HL-60 (cell line): ENCODE data around the gene IFNGR1.
A peak's percentile ranks its signal among the peaks of the same experiment; 100 is the strongest.

Source experiments
- DNase-seq, 2 experiments: peaks; one replicate each; pipeline ENCODE4 v3.0.0-alpha.2; 2010 to 2020; ENCODE audit warnings: low read depth in 1 of 2, low spot score in 1 of 2
- H3K27ac ChIP-seq: fragments of 250-450 bp; sonication (Bioruptor Pico); replicated peaks from 2 replicates; pipeline ENCODE4 v1.5.1; 2020; ENCODE audit warnings: mild to moderate bottlenecking, moderate library complexity
- H3K27me3 ChIP-seq: fragments of 250-450 bp; sonication (Bioruptor Pico); 2 replicates; pipeline ENCODE4 v1.5.1; 2021; ENCODE audit warnings: mild to moderate bottlenecking, moderate library complexity; ENCODE audit not compliant: insufficient read depth, poor library complexity, severe bottlenecking
- H3K4me3 ChIP-seq: replicated peaks from 2 replicates; pipeline ENCODE4 v1.5.1; 2011; ENCODE audit warnings: mild to moderate bottlenecking, control low read depth, low read length; ENCODE audit not compliant: insufficient read depth
- CTCF ChIP-seq: IDR thresholded peaks from one replicate; pipeline ENCODE4 v1.5.1; 2011; ENCODE audit warnings: low read length, control low read depth, inconsistent platforms; ENCODE audit not compliant: insufficient read depth
- GABPA ChIP-seq: IDR thresholded peaks from 2 replicates; pipeline ENCODE4 v1.6.1; 2012; ENCODE audit warnings: low read depth
- POLR2AphosphoS5 ChIP-seq: IDR thresholded peaks from 2 replicates; pipeline ENCODE4 v1.6.1; 2012; ENCODE audit warnings: low read depth
- REST ChIP-seq: IDR thresholded peaks from 2 replicates; pipeline ENCODE4 v1.6.1; 2012; ENCODE audit warnings: low read depth; ENCODE audit not compliant: insufficient replicate concordance
- SPI1 ChIP-seq: IDR thresholded peaks from 2 replicates; pipeline ENCODE4 v1.6.1; 2012; ENCODE audit warnings: low read depth, mild to moderate bottlenecking, borderline replicate concordance

The IFNGR1 gene

GRCh38 chr6:137170266-137171052 is 48.7 kb downstream of the IFNGR1 start:
- H3K27me3 ChIP-seq: no peaks in the 10 kb centered on the region
- TF ChIP-seq SPI1 (no peak), CTCF (no peak), REST (no peak), POLR2AphosphoS5 (no peak), GABPA (no peak)
- DNase-seq: no peak
- H3K4me3 ChIP-seq: no peak overlapping the region
- H3K27ac ChIP-seq: no peak overlapping the region

GRCh38 chr6:137167702-137168377 is 51.3 kb downstream of the IFNGR1 start:
- Histone ChIP-seq H3K27ac (no peak overlapping the region), H3K27me3 (no peaks in the 10 kb centered on the region), H3K4me3 (no peak overlapping the region)
- TF ChIP-seq CTCF (no peak), GABPA (no peak), REST (no peak)
- no peak for DNase-seq

GRCh38 chr6:137166247-137167098 is 52.7 kb downstream of the IFNGR1 start:
- H3K4me3 ChIP-seq: no peak overlapping the region
- peak overlapping the region; percentile 53 for H3K27ac ChIP-seq
- DNase-seq: peak in 1 of 2 experiments; percentile 66
- no peak for TF ChIP-seq GABPA
- TF ChIP-seq SPI1: peak; percentile 64; the same call in 1 of the 2 replicates
- no peaks in the 10 kb centered on the region for H3K27me3 ChIP-seq
